ENCODE results near the gene NFATC2.

Gene NFATC2

GRCh38 chr20:51417250-51418136 is 125.0 kb downstream of the NFATC2 start:
- FAIRE-seq (no peak), DNase-seq (ENCODE audit: low spot score) (no peak)

- DNase-seq (ENCODE audit: low spot score) (no peak), FAIRE-seq (no peak)
These were observed 125.8 kb downstream of the NFATC2 start for GRCh38 chr20:51416532-51417249.

- FAIRE-seq (no peak), DNase-seq (ENCODE audit: low spot score) (no peak)
These were observed 128.7 kb downstream of the NFATC2 start for GRCh38 chr20:51413857-51414256.

- FAIRE-seq, result no peak
- DNase-seq (ENCODE audit: low spot score), result no peak
These were observed 129.5 kb downstream of the NFATC2 start for GRCh38 chr20:51412951-51413481.

GRCh38 chr20:51412333-51412871 is 130.1 kb downstream of the NFATC2 start:
- no peak for DNase-seq (ENCODE audit: low spot score)
- no peak for FAIRE-seq

GRCh38 chr20:51411870-51412269 is 130.6 kb downstream of the NFATC2 start:
- FAIRE-seq, result no peak

GRCh38 chr20:51410586-51411325 is 131.8 kb downstream of the NFATC2 start:
- no peak for DNase-seq (ENCODE audit: low spot score)
- FAIRE-seq, result no peak

More at GRCh38 chr20:51411870-51412269, 130.6 kb downstream of the NFATC2 start:
- DNase-seq (ENCODE audit: low spot score), result no peak

GRCh38 chr20:51409192-51409880 is 133.2 kb downstream of the NFATC2 start:
- DNase-seq (ENCODE audit: low spot score) (no peak), FAIRE-seq (no peak)

GRCh38 chr20:51404297-51405060 is 138.0 kb downstream of the NFATC2 start:
- DNase-seq (ENCODE audit: low spot score), result peak; percentile 42
- FAIRE-seq, result no peak

GRCh38 chr20:51403466-51404220 is 138.9 kb downstream of the NFATC2 start:
- FAIRE-seq (no peak), DNase-seq (ENCODE audit: low spot score) (no peak)

GRCh38 chr20:51402201-51402600 is 140.3 kb downstream of the NFATC2 start:
- FAIRE-seq (no peak), DNase-seq (ENCODE audit: low spot score) (no peak)

GRCh38 chr20:51401496-51401895 is 141.0 kb downstream of the NFATC2 start:
- FAIRE-seq (no peak), DNase-seq (ENCODE audit: low spot score) (no peak)

- no peak for FAIRE-seq
- DNase-seq (ENCODE audit: low spot score), result no peak
These were observed 142.2 kb downstream of the NFATC2 start for GRCh38 chr20:51400051-51400926.

- no peak for FAIRE-seq
- DNase-seq (ENCODE audit: low spot score), result no peak
These were observed 143.3 kb downstream of the NFATC2 start for GRCh38 chr20:51399006-51399890.

GRCh38 chr20:51398552-51398951 is 144.0 kb downstream of the NFATC2 start:
- DNase-seq (ENCODE audit: low spot score), result no peak
- FAIRE-seq, result no peak

GRCh38 chr20:51398083-51398482 is 144.4 kb downstream of the NFATC2 start:
- FAIRE-seq, result no peak
- DNase-seq (ENCODE audit: low spot score), result no peak

- no peak for FAIRE-seq
These were observed 145.4 kb downstream of the NFATC2 start for GRCh38 chr20:51397137-51397536.

More at GRCh38 chr20:51397137-51397536, 145.4 kb downstream of the NFATC2 start:
- DNase-seq (ENCODE audit: low spot score), result no peak

Data from RCC 7860 (cell line).